EH (cell line): ENCODE measurements around the gene PXMP4.

Source experiments
- DNase-seq: peaks from one replicate; pipeline ENCODE4 v3.0.0-alpha.2; 2015; ENCODE audit warnings: low read depth

Gene PXMP4

DNA sequence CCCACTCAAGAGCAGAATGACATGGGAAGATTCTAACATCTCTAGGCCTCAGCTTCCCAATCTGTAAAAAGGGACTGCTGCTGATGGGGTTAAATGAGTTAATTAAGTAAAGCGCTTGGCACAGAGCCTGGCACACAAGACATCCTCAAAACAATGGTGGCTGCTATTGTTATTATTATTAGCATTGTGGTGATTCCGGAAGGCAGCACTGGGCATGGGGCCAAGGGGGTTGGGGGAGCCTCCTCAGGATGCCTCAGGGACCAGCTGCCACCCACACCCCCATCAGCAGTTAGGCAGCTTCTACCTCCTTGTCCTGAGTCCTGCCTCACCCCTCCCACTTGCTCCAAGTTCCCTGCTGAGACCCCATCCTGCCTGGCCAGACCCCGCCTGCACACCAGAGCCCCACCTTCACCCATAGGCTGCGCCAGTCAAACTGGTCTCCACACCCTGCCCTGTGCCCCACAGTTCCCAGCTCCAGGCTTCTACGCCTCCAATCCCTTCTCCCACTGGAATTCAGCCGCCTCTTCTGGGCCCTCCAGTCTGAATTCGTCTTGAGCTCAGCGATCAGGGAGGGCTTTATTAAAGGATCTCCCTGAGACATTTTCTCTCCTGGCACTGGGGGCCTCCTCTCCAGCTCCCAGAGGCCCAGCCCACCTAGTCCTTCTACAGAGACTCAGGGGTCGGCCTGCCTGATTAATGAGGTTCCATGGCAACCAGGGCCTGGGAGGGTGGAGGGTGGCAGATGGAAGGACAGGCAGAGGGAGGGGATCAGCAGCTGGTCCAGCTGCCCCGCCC lies 35.4 kb downstream of the PXMP4 start:
- DNase-seq: peak; percentile 14

DNA sequence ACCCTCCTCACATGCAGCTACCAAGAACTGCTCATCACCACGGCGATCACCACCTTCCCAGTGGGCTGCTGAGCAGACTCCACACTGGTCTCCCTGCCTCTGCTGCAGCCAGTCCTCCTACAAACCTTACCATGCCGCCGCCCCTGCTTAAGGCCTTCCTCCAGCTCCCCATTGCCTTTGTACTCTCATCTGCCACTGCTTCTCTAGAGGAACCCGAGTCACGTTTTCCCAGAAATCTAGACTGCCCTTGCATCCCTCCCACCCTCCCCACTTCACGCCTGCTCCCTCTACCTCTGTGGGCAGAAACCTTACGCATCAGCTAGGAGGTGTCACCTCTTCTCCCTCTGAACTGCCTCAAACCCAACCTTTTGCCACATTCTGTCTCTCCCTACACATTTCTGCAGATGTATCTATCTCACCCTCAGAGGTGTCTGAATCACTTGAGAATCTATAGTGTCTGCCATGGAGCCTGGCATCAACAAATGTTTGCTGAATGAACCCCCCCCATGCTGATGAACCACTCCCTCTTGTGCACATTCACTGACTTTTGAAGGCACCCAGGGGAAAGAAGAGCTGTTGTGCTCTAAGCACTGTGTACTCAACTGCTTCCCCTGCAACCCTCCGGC lies 38.3 kb downstream of the PXMP4 start:
- DNase-seq: no peak

DNA sequence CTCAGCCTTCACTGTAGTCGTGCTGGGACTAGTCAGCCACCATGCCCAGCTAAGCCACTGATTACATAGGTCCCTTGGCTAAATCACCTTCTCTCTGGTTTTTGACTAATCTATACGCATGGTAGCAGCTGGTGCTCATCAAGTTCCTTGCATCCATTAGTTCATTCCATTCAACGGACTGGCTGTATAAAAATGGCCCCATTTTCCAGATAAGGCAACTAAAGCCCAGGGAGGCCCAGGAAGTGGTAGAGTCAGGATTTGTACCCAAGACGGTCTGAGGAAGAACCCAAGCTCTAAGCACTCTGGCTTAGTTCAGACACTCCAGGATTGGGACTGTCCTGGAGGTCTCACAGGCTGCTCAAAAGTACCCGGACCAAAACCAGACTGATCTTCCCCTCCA lies 38.8 kb downstream of the PXMP4 start:
- no peak for DNase-seq

DNA sequence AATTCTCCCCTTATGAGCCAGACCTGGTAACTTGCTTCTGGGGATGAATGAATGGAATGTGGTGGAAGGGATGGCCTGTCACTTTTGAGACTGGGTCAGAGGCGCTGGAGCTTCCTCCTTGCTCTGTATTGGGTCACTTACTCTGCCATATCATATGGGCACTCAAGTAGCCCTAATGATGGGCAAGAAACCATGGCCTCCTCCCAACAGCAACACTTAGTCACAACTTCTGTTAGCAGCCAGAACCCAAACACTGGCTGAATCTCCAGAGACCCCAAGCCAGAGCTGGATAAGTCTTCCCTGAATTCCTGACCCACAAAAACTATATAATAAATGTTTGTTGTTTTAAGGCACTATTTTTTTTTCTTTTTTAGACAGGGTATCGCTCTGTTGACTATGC lies 39.4 kb downstream of the PXMP4 start:
- DNase-seq: peak; percentile 59

DNA sequence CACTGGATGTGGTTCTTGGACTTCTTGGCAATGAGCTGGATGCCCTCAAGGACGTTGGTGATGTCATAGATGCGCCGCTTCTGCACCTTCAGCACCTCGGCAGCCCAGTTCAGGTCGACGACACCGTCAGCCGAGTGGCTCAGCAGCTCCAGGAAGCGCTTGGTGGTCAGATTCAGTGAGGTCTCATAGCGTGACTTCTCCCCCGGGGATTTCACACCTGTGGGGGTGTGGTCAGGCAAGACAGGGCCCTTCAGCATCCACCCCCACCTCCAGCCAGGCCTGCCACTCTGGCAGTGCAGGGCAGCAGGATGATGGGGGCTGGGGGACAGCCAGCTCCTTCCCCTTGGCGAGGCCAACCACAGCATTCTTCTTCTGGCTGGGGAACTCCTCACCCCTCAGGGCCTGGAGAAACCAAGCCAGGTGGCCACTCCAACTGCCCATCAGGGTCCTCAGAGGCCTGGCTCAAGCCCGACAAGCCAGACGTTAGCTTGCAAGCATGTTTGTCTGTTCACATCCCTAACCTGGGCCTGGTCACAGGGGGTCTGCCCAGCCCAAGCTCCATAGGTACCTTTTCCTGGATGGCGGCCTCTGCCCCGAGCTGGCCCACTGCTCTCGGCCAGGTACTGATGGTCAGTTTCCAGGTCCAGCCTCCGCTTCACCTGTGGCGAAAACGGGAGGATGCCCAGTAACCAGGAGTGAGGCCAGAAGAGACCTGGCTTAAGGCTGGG lies 40.2 kb downstream of the PXMP4 start:
- DNase-seq: no peak

DNA sequence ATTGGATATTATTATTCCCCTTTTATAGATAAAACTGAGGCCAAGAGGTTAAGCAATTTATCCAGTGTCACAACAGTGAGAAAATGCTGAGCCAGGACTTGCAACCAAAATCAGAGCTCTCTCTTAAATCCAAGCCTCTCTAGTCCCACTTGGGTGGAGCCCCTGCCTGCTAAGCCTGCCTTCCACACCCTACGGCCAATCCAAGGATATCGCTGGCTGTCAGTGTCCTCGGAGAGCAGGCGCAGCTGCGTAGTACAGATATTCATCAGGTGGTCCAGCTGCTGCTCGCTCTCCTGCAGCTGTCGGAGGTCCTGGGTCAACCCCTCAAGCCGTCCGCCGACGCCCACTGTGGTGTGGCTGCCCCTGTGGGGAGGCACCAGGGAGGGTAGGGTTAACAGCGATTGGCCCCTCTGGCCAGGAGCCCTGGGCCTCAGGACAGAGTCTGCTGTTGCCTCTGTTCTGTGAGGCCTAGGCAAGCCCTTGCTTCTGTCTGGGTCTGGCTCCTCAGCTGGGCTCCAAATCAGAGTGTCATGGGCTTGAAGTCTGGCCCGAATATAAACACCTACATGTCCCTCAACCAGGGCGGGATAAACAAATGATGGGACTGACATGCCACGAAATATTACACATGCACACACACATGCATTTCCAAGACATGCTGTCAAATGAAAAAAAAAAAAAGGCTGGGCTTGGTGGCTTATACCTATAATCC lies 42.0 kb downstream of the PXMP4 start:
- DNase-seq: no peak

DNA sequence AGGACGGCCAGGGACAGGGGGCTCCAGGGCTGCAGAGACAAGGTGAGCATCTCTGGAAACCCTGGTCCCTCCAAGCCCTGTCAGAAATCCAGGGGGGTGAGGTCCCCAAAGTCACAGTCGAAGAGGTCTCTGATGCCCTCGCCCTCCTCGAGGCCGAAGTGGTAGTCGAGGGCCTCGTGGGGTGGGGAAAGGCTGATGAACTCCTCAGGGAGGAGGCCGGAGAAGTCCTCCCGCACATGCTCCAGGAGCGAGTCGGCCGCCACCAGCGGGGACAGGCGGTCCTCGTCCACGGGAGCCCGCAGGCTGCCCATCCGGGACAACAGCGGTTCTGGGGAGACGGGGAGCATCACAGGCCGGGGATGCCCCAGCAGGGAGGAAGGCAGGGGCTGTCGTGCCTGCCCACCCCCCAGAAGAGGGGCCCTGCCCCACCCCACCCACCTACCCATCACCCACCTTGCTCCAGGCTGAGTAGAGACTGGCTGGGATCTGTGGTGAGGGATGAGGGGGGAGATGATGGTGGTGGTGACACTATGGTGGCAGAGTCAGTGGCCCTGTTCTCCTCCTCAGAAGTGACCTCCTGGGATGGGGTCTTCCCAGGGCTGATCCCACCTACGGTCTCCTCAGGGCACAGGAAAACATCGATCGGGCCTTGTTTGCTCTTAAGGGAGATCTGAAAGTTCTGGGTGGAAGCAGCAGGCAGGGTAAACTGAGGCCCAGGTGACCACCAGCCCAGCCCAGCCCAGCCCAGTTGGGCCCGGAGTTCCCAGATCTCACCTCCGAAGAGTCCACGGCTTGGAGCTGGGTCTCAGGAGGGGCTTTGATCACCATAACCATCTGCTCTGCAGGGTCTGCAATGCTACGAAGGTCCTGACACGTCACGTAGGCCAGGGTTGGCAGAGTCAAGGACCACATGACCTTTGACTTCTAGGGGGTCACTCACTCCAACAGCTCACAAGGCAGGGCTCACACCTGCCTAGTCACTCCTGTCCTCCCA lies 43.2 kb downstream of the PXMP4 start:
- DNase-seq: no peak

DNA sequence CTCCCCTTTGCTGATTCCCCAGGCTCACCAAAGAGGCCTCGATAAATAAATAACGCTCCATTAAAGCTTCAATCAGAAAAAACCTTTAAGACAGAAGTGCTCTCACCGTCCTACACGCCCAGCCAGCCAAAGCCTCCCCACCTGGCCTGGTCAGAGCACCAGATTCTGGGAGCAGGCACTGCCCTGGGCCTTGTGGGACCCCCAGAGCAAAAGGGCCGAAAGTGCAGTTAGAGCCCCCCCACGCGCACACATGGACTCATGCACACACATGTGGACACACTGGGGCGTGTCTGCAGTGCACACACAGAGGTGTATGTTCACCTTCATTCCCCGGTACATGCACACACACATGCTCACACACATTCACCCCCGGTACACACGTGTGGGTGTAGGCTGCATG lies 44.0 kb downstream of the PXMP4 start:
- no peak for DNase-seq

DNA sequence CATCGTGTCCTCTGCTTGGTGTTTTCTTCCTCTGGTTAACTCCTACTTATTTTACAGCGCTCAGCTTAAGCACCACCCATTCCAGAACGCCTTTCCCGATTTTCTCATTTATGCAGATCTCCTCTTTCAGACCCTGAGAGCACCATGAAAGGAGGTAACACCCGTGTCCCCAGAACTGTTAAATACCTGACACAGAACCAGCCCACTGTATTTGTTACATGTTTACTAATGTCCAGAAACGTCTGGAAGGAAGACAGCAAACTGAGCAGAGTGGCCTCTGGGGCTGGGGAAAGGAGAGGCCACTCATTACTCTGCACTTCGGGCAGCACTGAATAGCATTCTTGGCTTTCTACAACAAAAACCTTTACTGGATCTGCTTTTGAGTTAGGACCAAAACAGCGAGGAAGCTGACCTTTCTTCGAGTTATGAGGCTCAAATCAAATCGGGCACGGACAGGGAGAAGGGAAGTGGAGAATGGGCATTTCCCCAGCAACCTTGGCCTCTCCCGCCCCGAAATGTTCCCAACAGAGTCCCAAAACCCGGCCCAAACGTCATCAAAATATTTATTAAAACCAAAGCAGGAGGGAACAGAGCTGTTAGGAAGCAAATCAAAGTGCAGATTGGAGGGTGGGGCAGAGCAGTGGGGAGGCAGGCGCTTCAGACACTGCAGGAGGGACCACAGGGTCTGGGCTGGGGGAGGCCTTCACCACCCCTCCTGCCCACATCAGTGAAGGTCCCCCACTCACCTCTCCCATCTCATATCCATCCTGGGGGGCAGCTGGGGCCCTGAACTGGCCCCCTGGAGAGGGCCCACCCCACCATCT lies 44.8 kb downstream of the PXMP4 start:
- DNase-seq: peak; percentile 32

DNA sequence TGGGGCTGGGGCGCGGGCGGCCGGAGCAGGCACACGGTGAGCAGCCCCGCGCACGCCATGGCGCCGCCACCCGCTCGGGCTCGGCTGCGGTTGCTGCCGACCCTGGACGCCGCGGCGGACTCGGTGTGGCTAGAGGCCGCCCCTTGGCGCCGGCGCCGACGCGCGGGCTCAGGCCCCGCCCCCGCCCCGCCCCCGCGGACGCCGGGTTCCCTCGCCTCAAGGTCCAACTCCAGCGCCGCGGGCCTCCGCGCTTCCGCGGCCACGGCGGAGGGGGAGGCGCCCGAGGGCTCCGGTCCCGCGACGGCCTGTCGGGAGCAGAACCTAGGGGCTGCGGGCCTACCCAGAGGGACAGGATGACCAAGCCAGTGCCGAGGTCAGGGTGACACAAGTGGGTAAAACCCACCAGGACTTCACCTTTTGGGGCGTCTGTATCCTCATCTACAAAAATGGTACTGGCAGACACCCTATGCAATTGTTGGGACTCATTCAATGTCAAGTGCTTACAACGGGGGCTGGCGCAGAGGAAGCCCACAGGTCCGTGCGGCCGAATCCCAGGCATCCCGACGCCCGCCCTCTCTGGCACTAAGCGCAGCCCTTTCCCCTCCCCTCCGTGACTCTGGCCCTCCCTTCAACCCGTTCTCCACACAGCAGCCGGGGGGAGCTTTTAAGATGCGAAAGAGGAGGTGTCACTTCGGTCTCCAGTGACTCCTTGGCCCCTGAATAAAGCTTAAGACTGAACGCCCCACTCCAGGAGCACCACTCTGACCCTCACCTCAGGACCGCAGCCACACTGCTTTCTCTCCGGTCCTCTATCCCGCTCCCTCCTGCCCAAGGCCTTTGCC lies 45.6 kb downstream of the PXMP4 start, which contains the start of gene NECAB3:
Gene NECAB3, minus strand, starts transcription at position 135 of the 842 bp plus-strand sequence. Its CDS starts 76 bp downstream, at position 59.
- DNase-seq: peak; percentile 80

DNA sequence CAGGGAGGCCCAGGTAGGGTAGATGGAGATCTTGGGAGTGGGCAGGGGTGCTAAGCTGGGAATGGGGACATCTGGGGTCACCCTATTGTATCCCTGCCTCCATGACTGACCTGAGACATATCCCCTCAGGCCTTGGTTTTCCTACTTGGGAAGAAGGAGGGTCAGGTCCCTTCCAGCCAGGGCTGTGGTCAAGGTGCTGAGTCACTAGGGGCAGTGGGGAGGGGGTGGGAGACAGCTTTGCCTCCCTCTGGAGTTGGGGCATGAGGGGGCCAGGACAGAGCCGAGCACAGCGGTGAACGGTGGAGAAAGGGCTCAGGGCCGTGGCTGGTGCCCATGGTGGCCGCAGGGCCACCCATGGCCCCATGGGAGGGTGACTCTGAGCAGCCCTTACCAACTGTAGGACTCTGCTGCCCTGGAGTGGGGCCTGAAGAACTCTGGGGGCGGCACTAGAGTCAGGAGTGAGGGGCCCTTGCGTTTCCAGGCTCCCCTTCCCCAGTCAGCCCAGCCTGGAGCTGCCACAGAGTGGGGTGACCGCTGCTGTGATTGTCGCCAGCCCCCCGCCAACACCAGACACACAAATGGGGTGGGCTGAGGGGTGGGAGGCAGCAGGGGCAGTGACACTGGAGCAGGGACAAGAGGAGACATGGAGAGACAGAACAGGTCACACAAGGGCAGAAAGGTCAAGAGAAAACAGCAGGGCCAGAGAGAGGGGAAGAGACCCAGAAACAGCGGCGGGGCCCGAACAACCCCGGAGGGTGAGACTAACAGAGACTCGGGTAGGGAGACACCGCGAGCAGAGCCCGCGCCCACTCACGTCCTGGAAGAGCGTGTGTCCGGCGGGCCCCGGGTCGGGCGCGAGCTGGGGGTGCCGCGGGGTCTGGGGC lies 46.5 kb downstream of the PXMP4 start:
- peak; percentile 30 for DNase-seq

DNA sequence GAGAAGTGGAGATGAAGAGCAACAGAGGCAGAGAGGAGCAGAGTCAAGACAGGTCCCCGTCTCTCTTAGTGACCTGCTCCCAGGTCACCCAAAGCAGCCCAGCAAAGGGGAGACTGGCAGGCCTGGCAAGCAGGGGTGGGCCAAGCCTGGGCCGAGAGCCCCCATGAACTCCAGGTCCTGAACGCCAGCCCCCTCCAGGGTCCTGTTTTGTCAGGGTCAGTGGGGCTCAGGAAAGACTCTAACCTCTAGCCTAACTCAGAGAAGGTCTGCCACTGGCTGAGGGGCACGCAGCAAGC lies 47.0 kb downstream of the PXMP4 start:
- no peak for DNase-seq

DNA sequence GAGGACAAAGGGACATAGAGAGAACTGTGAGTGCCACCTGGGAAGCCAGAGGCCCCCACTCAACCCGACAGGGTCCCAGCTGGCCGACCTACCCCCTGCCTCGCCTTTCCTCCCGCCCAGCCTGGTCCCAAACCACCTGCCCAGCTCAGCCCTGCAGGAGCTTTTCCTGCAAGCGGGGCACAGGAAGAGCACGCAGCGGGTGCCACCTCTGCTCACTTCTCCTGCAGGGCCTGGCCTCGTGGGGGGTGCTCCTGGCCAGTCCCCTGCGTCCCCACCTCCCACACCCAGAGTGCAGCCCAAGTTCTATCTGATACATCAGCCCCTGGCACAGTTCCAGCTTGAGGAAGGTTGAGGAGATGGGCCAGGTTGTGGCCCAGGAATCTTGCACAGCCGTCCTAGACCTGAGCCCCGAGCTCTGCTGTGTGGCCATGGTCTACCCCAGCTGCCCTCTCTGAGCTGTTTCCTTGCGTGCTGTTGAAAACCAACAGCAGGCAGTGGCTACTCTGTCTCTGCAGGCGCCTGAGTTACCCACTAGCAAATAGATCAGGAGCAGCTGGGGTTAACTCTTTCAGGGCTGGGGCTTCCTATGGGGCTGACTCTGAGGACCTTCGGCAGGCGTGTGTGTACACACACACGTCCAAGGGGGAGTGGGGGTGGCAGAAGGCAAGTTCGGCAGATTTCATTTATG lies 47.5 kb downstream of the PXMP4 start:
- DNase-seq: no peak

DNA sequence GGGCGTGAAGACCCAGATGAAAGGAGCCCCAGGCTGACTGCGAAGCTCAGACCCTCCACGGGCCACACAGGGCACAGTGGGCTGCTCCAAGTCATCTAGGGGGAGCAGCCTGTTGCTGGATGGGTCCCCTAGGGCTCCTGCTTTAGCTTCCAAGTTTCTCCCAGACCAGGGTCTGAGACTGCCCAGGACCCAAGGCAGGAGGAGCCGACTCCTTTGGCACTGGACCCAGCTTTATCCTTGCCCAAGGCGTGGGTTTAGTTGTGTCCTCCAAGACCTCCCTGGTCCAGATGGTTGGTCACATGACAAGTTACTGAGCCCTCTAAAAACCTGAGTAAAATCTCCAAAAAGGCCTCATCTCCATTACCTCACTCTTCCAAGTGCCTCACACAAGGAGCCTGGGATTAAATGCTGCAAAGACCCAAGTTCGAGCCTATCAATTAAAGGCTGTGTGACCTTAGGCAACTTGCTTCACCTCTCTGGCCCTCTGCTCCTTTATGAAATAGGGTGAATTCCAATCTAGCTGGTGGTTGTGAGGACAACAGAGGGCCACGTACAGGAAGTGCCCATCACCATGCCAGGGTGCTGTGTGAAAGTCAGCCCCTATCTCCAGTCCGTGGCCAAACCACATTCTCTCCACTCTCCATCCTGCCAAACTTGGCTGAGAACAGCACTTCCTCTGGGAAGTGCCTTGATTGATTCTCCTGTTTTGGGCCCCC lies 48.4 kb downstream of the PXMP4 start:
- DNase-seq: no peak

DNA sequence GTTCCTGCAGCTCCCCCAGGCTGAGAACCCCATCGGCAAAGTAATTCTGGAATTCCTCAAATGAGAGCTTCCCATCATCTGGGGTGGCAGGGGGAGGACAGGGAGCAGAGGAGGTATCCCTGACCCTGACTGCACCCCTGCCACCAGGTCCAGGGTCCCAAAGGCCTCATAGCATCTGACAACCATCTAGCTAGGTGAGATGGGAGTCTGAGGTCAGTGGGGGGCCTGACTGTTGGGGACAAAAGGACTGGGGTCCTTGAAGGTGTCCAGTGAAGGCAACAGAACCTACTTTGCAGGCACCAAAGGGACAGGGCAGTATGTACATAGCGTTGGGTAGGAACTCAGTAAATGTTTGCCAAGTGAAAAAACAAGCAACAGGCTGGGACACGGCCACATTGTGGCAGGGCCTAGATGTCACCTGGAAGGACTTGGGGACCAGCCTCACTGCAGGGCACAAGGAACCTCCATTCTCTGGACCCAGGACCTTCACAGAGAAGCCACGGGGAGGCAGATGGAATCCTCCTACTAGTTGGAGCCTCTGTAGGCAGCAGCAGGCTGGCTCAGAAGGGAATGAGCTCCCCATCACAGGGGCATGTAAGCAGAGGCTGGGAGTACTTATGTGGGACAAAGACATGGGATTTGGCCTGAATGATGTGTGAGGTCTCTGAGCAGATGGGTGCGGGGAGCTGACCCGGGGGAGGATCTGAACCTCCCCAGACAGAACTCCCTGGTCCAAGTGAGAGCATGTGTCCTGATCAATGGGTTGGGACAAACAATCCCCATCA lies 49.2 kb downstream of the PXMP4 start:
- no peak for DNase-seq

DNA sequence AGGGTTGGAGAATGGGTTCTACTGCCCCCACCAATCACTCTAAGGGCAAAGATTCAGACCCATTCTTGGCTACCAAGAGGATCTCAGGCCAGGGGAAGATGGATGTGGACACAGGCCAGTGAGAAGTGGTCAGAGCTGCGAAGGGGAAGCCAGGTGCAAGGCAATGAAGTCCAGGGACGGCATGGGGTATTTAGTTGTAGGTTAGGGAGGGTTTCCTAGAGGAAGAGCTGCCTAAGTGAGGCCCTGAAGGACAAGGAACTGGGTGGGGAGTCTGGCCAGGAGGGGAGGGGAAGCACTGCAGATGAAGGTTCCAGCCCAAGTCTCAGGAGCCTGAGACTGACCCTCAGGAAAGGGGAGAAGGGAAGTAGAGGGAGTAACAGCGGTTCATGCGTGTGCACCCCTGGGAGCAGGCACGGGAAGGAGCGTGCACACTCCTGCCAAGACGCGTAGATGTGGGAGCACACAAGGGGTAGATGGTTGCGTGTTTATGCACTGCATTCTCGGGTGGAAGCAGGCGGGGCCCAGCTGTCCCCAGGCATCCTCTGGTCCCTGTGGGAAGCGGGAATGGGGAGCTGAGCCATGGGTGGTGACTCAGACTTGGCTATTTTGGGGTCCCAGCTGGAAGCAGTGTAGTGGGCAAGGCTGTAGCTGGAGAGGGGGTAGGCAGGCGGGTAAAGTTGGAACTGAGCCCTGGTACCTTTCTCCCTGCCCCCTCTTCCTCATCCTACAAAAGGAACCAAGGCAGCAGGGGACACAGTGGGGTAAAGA lies 50.1 kb downstream of the PXMP4 start:
- DNase-seq: no peak
